HCT116 (cell line): ENCODE results near the gene NAT8. TPM values are rescaled to one million over a fixed set of nuclear protein-coding genes. Genes with fewer than 3 reads are reported as not detected.

Experiments used
- ATAC-seq: fragments of 200-7000 bp; cut with Tn5 transposase; 2 replicates; pipeline ENCODE4 v1.9.1; 2020; ENCODE audit warnings: mild to moderate bottlenecking, moderate library complexity
- Bru-seq: library from RNA; stranded (reverse); fragments of 400-500 nt; gene quantifications from one replicate; lab custom pipeline; 2021; lab: Mats Ljungman, UMichigan
- BruChase-seq, 2 experiments: library from RNA; stranded (reverse); fragments of 400-500 nt; gene quantifications; one replicate each; lab custom pipeline; 2021; lab: Mats Ljungman, UMichigan
- BruUV-seq: library from RNA; stranded (reverse); fragments of 400-500 nt; replicated peaks from 2 replicates; lab custom pipeline; 2021; lab: Mats Ljungman, UMichigan
- CTCF ChIA-PET: fragments of 300-600 bp; sonication (Branson Sonifier 250); formaldehyde crosslinking; loops from one replicate; lab custom pipeline; 2021; ENCODE audit warnings: antibody characterized with exemption; lab: Charles Lee
- POLR2A ChIA-PET: fragments of 300-600, 350-600 bp; sonication (Branson Sonifier 250); formaldehyde crosslinking; loops from one replicate; lab custom pipeline; 2021; ENCODE audit warnings: antibody characterized with exemption; lab: Charles Lee
- RAD21 ChIA-PET, 2 experiments: fragments of 300-600 bp; sonication (Branson Sonifier 250); formaldehyde crosslinking; loops; one replicate each; lab custom pipeline; 2023; ENCODE audit warnings: low total read pairs in 2 of 2; ENCODE audit not compliant: uncharacterized antibody in 2 of 2, unreplicated experiment in 2 of 2, low non-redundant PET in 1 of 2; lab: Charles Lee
- DNase-seq: peaks from one replicate; pipeline ENCODE4 v3.0.0-alpha.2; 2010; ENCODE audit warnings: low read depth, low spot score
- H2AFZ ChIP-seq: fragments of 200-600 bp; shearing (Covaris generic), sonication (generic); 2 replicates; pipeline ENCODE4 v1.6.1; 2017; ENCODE audit warnings: low read depth, mixed run types, mixed read lengths, antibody characterized with exemption, low read length; ENCODE audit not compliant: poor library complexity, severe bottlenecking
- H3K27ac ChIP-seq: 2 replicates; pipeline ENCODE4 v1.5.1; 2012; ENCODE audit warnings: low read depth, low read length
- H3K27me3 ChIP-seq: fragments of 200-600 bp; sonication (generic); 2 replicates; pipeline ENCODE4 v1.6.1; 2016; ENCODE audit warnings: mixed run types, low read length, mixed read lengths; ENCODE audit not compliant: insufficient read depth
- H3K36me3 ChIP-seq, 2 experiments: fragments of 200-500 bp in 1 of 2; fragments of 200-600 bp in 1 of 2; sonication (Bioruptor generic) in 1 of 2; sonication (generic) in 1 of 2; 2 replicates each; pipeline versions ENCODE4 v1.5.1 to v1.6.1; 2014 to 2016; ENCODE audit warnings: low read length in 2 of 2, inconsistent platforms in 1 of 2, mixed read lengths in 1 of 2, mixed run types in 1 of 2; ENCODE audit not compliant: insufficient read depth in 2 of 2, control insufficient read depth in 1 of 2
- H3K4me1 ChIP-seq, 2 experiments: fragments of 200-600 bp in 1 of 2; sonication (generic) in 1 of 2; 2 replicates each; pipeline versions ENCODE4 v1.5.1 to v1.6.1; 2012 to 2017; ENCODE audit warnings: low read length in 2 of 2, inconsistent platforms in 1 of 2, mild to moderate bottlenecking in 1 of 2, mixed read lengths in 1 of 2, mixed run types in 1 of 2, moderate library complexity in 1 of 2; ENCODE audit not compliant: insufficient read depth in 2 of 2, control insufficient read depth in 1 of 2
- H3K4me2 ChIP-seq: fragments of 200-600 bp; sonication (generic); 2 replicates; pipeline ENCODE4 v1.6.1; 2017; ENCODE audit warnings: mixed run types, low read length, mixed read lengths
- H3K4me3 ChIP-seq, 2 experiments: fragments of 200-600 bp in 1 of 2; sonication (generic) in 1 of 2; replicated peaks in 1 of 2; 2 replicates each; pipeline ENCODE4 v1.5.1; 2011 to 2016; ENCODE audit warnings: low read length in 2 of 2, control low read depth in 1 of 2, low read depth in 1 of 2, mild to moderate bottlenecking in 1 of 2, mixed read lengths in 1 of 2, mixed run types in 1 of 2
- H3K79me2 ChIP-seq: fragments of 200-600 bp; sonication (generic); 2 replicates; pipeline ENCODE4 v1.6.1; 2017; ENCODE audit warnings: mild to moderate bottlenecking, mixed run types, low read length, moderate library complexity, mixed read lengths; ENCODE audit not compliant: insufficient read depth
- H3K9ac ChIP-seq: fragments of 200-600 bp; sonication (generic); 2 replicates; pipeline ENCODE4 v1.6.1; 2016; ENCODE audit warnings: low read length, mixed read lengths
- H3K9me2 ChIP-seq: fragments of 200-600 bp; sonication (generic), shearing (Covaris generic); 2 replicates; pipeline ENCODE4 v1.6.1; 2017; ENCODE audit warnings: mixed run types, mild to moderate bottlenecking, moderate library complexity; ENCODE audit not compliant: insufficient read depth
- H3K9me3 ChIP-seq, 2 experiments: fragments of 200-500 bp in 1 of 2; fragments of 200-600 bp in 1 of 2; sonication (Bioruptor generic) in 1 of 2; sonication (generic) in 1 of 2; 2 replicates each; pipeline ENCODE4 v1.6.1; 2014 to 2017; ENCODE audit warnings: low read length in 2 of 2, mixed read lengths in 2 of 2, inconsistent platforms in 1 of 2, low read depth in 1 of 2, mild to moderate bottlenecking in 1 of 2, mixed run types in 1 of 2, moderate library complexity in 1 of 2; ENCODE audit not compliant: control insufficient read depth in 1 of 2, insufficient read depth in 1 of 2
- H4K20me1 ChIP-seq: fragments of 200-600 bp; sonication (generic), shearing (Covaris generic); 2 replicates; pipeline ENCODE4 v1.6.1; 2017; ENCODE audit warnings: mixed run types, mild to moderate bottlenecking, moderate library complexity; ENCODE audit not compliant: insufficient read depth
- ATF3 ChIP-seq: IDR thresholded peaks from 2 replicates; pipeline ENCODE4 v1.6.1; 2012
- CBX3 ChIP-seq: IDR thresholded peaks from 2 replicates; pipeline ENCODE4 v1.6.1; 2012; ENCODE audit warnings: low read depth
- CEBPB ChIP-seq: IDR thresholded peaks from 2 replicates; pipeline ENCODE4 v1.6.1; 2012; ENCODE audit warnings: low read depth
- EZH2 ChIP-seq: fragments of 200-600 bp; sonication (generic); IDR thresholded peaks from 2 replicates; pipeline ENCODE4 v1.6.1; 2017; ENCODE audit warnings: antibody characterized with exemption, mixed run types
- FOSL1 ChIP-seq: IDR thresholded peaks from 2 replicates; pipeline ENCODE4 v1.6.1; 2012; ENCODE audit warnings: low read depth
- MAX ChIP-seq: IDR thresholded peaks from 2 replicates; pipeline ENCODE4 v1.6.1; 2012
- POLR2A ChIP-seq: IDR thresholded peaks from 2 replicates; pipeline ENCODE4 v1.7.0; 2011; ENCODE audit warnings: borderline replicate concordance; ENCODE audit not compliant: insufficient read depth, insufficient read length; ENCODE audit errors: extremely low read depth
- RAD21 ChIP-seq: IDR thresholded peaks from 2 replicates; pipeline ENCODE4 v1.6.1; 2012; ENCODE audit warnings: low read depth, mild to moderate bottlenecking
- REST ChIP-seq: IDR thresholded peaks from 2 replicates; pipeline ENCODE4 v1.6.1; 2012; ENCODE audit warnings: low read depth
- SIN3A ChIP-seq: IDR thresholded peaks from 2 replicates; pipeline ENCODE4 v1.6.1; 2012; ENCODE audit warnings: low read depth
- SRF ChIP-seq: IDR thresholded peaks from 2 replicates; pipeline ENCODE4 v1.6.1; 2012; ENCODE audit warnings: low read depth
- TCF7L2 ChIP-seq: IDR thresholded peaks from 2 replicates; pipeline ENCODE4 v1.7.0; 2011; ENCODE audit warnings: borderline replicate concordance, inconsistent platforms; ENCODE audit not compliant: insufficient read depth, insufficient read length; ENCODE audit errors: extremely low read depth
- YY1 ChIP-seq: IDR thresholded peaks from 2 replicates; pipeline ENCODE4 v1.6.1; 2011; ENCODE audit warnings: low read length, low read depth, moderate library complexity, mild to moderate bottlenecking; ENCODE audit not compliant: insufficient replicate concordance; ENCODE audit errors: extremely low read depth
- ZBTB33 ChIP-seq: IDR thresholded peaks from 2 replicates; pipeline ENCODE4 v1.6.1; 2011; ENCODE audit warnings: mild to moderate bottlenecking, low read length, moderate library complexity; ENCODE audit not compliant: insufficient replicate concordance; ENCODE audit errors: extremely low read depth
- ZFX ChIP-seq: fragments of 450-650 bp; IDR thresholded peaks from 2 replicates; pipeline ENCODE4 v1.6.1; 2017
- ZNF274 ChIP-seq: fragments of 200-500 bp; sonication (Bioruptor generic); IDR thresholded peaks from 2 replicates; pipeline ENCODE4 v1.6.1; 2014; ENCODE audit warnings: mild to moderate bottlenecking, low read depth, low read length, inconsistent platforms
- intact Hi-C: fragments of 100-400 bp; cut with micrococcal nuclease; formaldehyde crosslinking; loops from 2 replicates; pipeline ENCODE4 v1.10.0; 2022
- long read RNA-seq: library from polyadenylated mRNA; unstranded; transcript quantifications from one replicate; pipeline ENCODE4 v2.0.0, GENCODE V29; 2021; ENCODE audit not compliant: unreplicated experiment
- polyA plus RNA-seq: library from polyadenylated mRNA; unstranded; fragments of >200 nt; gene quantifications from 2 replicates; pipeline ENCODE4 v1.2.1, GENCODE V29; 2012; ENCODE audit warnings: missing spikeins
- total RNA-seq: library from RNA; stranded (reverse); gene quantifications from one replicate; pipeline ENCODE4 v1.2.1, GENCODE V29; 2021; ENCODE audit not compliant: unreplicated experiment

NAT8 gene
- not detected for total RNA-seq
- polyA plus RNA-seq, result not detected in 2 replicates
- not detected for Bru-seq, nascent RNA
- not detected for BruChase-seq, experiment 1, labeled RNA remaining after a 6-hour chase
- BruChase-seq, experiment 2, labeled RNA remaining after a 2-hour chase, result not detected
- long read RNA-seq, result 0 reads

GRCh38 chr2:73642338-73643018 is at the start of gene NAT8:
Gene NAT8 (minus strand): TSS chr2:73642422. CDS start chr2:73641628, 794 bp downstream.
- ATAC-seq, result no peak
- POLR2A ChIA-PET, result no interaction called here
- no peaks in the 10 kb centered on the region for H4K20me1 ChIP-seq
- H3K9me2 ChIP-seq, result no peaks in the 10 kb centered on the region
- no peak within 1 kb of the TSS for H3K9ac ChIP-seq
- RAD21 ChIA-PET, result no interaction called here
- TF ChIP-seq TCF7L2, result no peak
- no peak for TF ChIP-seq REST
- no peak for TF ChIP-seq ZFX
- no peak for TF ChIP-seq SRF
- no peak for TF ChIP-seq CEBPB
- no peak for TF ChIP-seq EZH2
- no peak for TF ChIP-seq ZBTB33
- no peak for TF ChIP-seq CBX3
- TF ChIP-seq POLR2A, result no peak
- no peak for TF ChIP-seq RAD21
- TF ChIP-seq ATF3, result no peak
- TF ChIP-seq SIN3A, result no peak
- no peak for TF ChIP-seq MAX
- TF ChIP-seq ZNF274, result no peak
- TF ChIP-seq FOSL1, result no peak
- TF ChIP-seq YY1, result no peak
- TF ChIP-seq, all 23 proteins: peak for 0
- H3K4me2 ChIP-seq, result no peak within 1 kb of the TSS
- no peak within 1 kb of the TSS for H3K27ac ChIP-seq
- no peaks in the 10 kb centered on the region for H3K27me3 ChIP-seq
- intact Hi-C loops, result no loop called here
- H2AFZ ChIP-seq, result no peak within 1 kb of the TSS
- BruUV-seq, result no TSS peak
- H3K79me2 ChIP-seq, result no peaks in the 10 kb centered on the region
- CTCF ChIA-PET, result no interaction called here
- H3K9me3 ChIP-seq, result peaks cover 0 to 4% of the 10 kb centered on the region in 2 experiments; a peak in 1 of 4 replicates
- H3K4me3 ChIP-seq, result no peak within 1 kb of the TSS
- peaks cover 0 to 3% of the 10 kb centered on the region in 2 experiments; a peak in 1 of 4 replicates for H3K4me1 ChIP-seq
- H3K36me3 ChIP-seq, result no peaks in the 10 kb centered on the region
- no peak for DNase-seq
